Measurements from ENCODE around the gene TGFA.
A peak's percentile ranks its signal among the peaks of the same experiment; 100 is the strongest.

TGFA gene

DNA sequence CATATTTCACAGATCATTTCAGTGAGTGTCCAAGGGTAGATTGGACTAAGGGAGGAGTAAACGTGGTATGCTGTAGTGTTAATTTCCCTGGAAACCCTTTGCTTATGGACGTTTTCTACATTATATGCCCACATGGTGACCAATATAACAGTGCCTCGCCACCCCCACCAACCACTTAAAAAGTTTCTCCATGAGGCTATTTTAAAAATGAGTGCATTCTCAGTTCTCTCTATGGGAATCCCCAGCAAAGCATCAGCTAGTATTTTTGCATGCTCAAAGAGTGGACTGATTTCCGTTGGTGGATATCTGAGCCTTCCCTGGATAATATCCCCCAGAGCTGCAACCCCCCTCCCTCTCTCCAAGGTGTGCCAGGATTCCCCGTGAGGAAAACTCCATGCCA lies 73.2 kb downstream of the TGFA start:
- Histone ChIP-seq H4K20me1 (ENCODE audit: insufficient read depth, low read length) (no peaks in the 10 kb centered on the region), H3K27me3 (ENCODE audit: low read depth, low read length) (no peaks in the 10 kb centered on the region), H3K4me2 (ENCODE audit: low read length) (peak overlapping the region; percentile 62), H3K79me2 (ENCODE audit: low read length) (no peaks in the 10 kb centered on the region), H3K27ac (ENCODE audit: low read length) (peak overlapping the region; percentile 88), H3K9ac (ENCODE audit: low read length) (peak overlapping the region; percentile 65), H3K4me3 (ENCODE audit: low read length) (peak overlapping the region; percentile 36), H3K4me1 (ENCODE audit: low read length) (peaks cover 54% of the 10 kb centered on the region), H3K9me3 (ENCODE audit: insufficient read depth, low read length) (peaks cover 13% of the 10 kb centered on the region), H2AFZ (ENCODE audit: low read depth, low read length) (peak overlapping the region; percentile 32; the same call in 1 of the 2 replicates), H3K36me3 (replicated peaks; ENCODE audit: low read depth, low read length) (peaks cover 6% of the 10 kb centered on the region)
- TF ChIP-seq, protein P1, sequence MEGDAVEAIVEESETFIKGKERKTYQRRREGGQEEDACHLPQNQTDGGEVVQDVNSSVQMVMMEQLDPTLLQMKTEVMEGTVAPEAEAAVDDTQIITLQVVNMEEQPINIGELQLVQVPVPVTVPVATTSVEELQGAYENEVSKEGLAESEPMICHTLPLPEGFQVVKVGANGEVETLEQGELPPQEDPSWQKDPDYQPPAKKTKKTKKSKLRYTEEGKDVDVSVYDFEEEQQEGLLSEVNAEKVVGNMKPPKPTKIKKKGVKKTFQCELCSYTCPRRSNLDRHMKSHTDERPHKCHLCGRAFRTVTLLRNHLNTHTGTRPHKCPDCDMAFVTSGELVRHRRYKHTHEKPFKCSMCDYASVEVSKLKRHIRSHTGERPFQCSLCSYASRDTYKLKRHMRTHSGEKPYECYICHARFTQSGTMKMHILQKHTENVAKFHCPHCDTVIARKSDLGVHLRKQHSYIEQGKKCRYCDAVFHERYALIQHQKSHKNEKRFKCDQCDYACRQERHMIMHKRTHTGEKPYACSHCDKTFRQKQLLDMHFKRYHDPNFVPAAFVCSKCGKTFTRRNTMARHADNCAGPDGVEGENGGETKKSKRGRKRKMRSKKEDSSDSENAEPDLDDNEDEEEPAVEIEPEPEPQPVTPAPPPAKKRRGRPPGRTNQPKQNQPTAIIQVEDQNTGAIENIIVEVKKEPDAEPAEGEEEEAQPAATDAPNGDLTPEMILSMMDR (IDR thresholded peaks at IDR 0.05; ENCODE audit: low read depth, low read length) = no peak
- TF ChIP-seq EZH2phosphoT487 (IDR thresholded peaks at IDR 0.05; ENCODE audit: low read depth) = no peak

DNA sequence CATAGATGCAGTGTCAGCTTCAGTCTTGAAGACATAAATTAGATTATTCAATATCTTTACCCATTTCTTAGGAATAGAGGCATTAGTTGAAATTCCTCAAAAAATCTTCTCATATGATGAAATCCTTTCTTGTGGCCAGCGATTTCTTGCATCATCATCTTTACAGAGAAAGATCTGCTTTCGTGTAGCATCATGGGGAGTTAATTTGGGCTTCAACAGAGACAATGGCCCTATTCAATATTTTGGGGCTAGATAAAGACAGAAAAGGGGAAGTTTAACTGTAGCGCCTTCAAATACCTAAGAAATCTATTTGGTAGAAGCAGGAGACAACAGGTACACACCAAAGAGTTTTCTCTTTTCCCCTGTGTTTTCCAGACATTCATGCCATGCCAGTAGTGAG lies 73.8 kb downstream of the TGFA start:
- Histone ChIP-seq H3K79me2 (ENCODE audit: low read length) (no peaks in the 10 kb centered on the region), H4K20me1 (ENCODE audit: insufficient read depth, low read length) (no peaks in the 10 kb centered on the region), H3K36me3 (replicated peaks; ENCODE audit: low read depth, low read length) (peaks cover 6% of the 10 kb centered on the region), H3K9ac (ENCODE audit: low read length) (peak overlapping the region; percentile 65), H3K9me3 (ENCODE audit: insufficient read depth, low read length) (peaks cover 13% of the 10 kb centered on the region), H3K27me3 (ENCODE audit: low read depth, low read length) (no peaks in the 10 kb centered on the region), H3K4me1 (ENCODE audit: low read length) (peaks cover 60% of the 10 kb centered on the region), H3K27ac (ENCODE audit: low read length) (peak overlapping the region; percentile 88), H2AFZ (ENCODE audit: low read depth, low read length) (peak overlapping the region; percentile 32; the same call in 1 of the 2 replicates), H3K4me2 (ENCODE audit: low read length) (peak overlapping the region; percentile 62), H3K4me3 (ENCODE audit: low read length) (peak overlapping the region; percentile 36)
- no peak for TF ChIP-seq EZH2phosphoT487 (IDR thresholded peaks at IDR 0.05; ENCODE audit: low read depth)
- TF ChIP-seq, protein P1 (IDR thresholded peaks at IDR 0.05; ENCODE audit: low read depth, low read length) = no peak

DNA sequence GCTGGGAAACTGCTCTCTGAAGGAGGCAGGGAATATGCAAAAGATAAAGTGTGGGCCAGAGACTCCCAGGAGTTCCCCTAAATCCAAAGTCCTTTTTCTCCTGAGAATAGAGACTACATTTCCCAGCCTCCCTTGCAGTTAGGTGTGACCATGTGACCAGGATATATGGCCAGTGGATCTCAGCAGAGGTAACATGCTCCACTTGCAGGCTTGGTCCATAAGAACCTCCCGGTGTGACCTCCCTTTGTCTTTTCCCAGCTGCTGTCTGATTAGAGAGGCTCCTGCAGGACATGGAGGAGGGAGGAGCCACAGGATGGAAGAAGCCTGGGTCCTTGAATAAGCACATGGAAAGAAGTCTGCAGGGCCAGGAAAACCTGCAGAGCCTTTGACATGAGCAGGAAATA lies 76.2 kb downstream of the TGFA start:
- H3K4me2 ChIP-seq (ENCODE audit: low read length) = no peak overlapping the region
- peaks cover 13% of the 10 kb centered on the region for H3K9me3 ChIP-seq (ENCODE audit: insufficient read depth, low read length)
- no peak overlapping the region for H2AFZ ChIP-seq (ENCODE audit: low read depth, low read length)

GRCh38 chr2:70475266-70475665 lies 78.4 kb downstream of the TGFA start:
- Histone ChIP-seq H3K4me2 (ENCODE audit: low read length) (peak overlapping the region; percentile 59), H4K20me1 (ENCODE audit: insufficient read depth, low read length) (no peaks in the 10 kb centered on the region), H3K9me3 (ENCODE audit: insufficient read depth, low read length) (no peaks in the 10 kb centered on the region), H3K4me3 (ENCODE audit: low read length) (0 out of 2 replicates have a peak overlapping the region, but pooled peaks have one; percentile 1), H2AFZ (ENCODE audit: low read depth, low read length) (peak overlapping the region; percentile 79), H3K36me3 (replicated peaks; ENCODE audit: low read depth, low read length) (no peaks in the 10 kb centered on the region), H3K27ac (ENCODE audit: low read length) (no peak overlapping the region), H3K79me2 (ENCODE audit: low read length) (no peaks in the 10 kb centered on the region), H3K27me3 (ENCODE audit: low read depth, low read length) (no peaks in the 10 kb centered on the region), H3K9ac (ENCODE audit: low read length) (no peak overlapping the region), H3K4me1 (ENCODE audit: low read length) (peaks cover 58% of the 10 kb centered on the region)
- TF ChIP-seq EZH2phosphoT487 (IDR thresholded peaks at IDR 0.05; ENCODE audit: low read depth) = no peak
- TF ChIP-seq, protein P1 (IDR thresholded peaks at IDR 0.05; ENCODE audit: low read depth, low read length) = no peak

More for the DNA sequence above, 76.2 kb downstream of the TGFA start:
- H3K79me2 ChIP-seq (ENCODE audit: low read length) = no peaks in the 10 kb centered on the region
- TF ChIP-seq, protein P1 (IDR thresholded peaks at IDR 0.05; ENCODE audit: low read depth, low read length) = no peak
- no peak for TF ChIP-seq EZH2phosphoT487 (IDR thresholded peaks at IDR 0.05; ENCODE audit: low read depth)
- peaks cover 6% of the 10 kb centered on the region for H3K36me3 ChIP-seq (replicated peaks; ENCODE audit: low read depth, low read length)
- no peaks in the 10 kb centered on the region for H3K27me3 ChIP-seq (ENCODE audit: low read depth, low read length)
- H3K4me3 ChIP-seq (ENCODE audit: low read length) = no peak overlapping the region
- no peak overlapping the region for H3K9ac ChIP-seq (ENCODE audit: low read length)
- peaks cover 70% of the 10 kb centered on the region for H3K4me1 ChIP-seq (ENCODE audit: low read length)
- H3K27ac ChIP-seq (ENCODE audit: low read length) = no peak overlapping the region
- H4K20me1 ChIP-seq (ENCODE audit: insufficient read depth, low read length) = no peaks in the 10 kb centered on the region

Data from OCI-LY3 (cell line).